OCI-LY1 (cell line): ENCODE measurements around the gene ORAI3.

Experiments used
- H2AFZ ChIP-seq: fragments of 200-600 bp; sonication (generic), shearing (Covaris generic); 2 replicates; pipeline ENCODE4 v1.6.0; 2014; ENCODE audit warnings: antibody characterized with exemption, mild to moderate bottlenecking, low read length
- H3F3A ChIP-seq: fragments of 200-600 bp; sonication (generic), shearing (Covaris generic); 2 replicates; pipeline ENCODE4 v1.6.0; 2014; ENCODE audit warnings: mild to moderate bottlenecking, antibody characterized with exemption, low read length, moderate library complexity; ENCODE audit not compliant: insufficient read depth
- H3K27ac ChIP-seq: fragments of 200-600 bp; sonication (generic); 2 replicates; pipeline ENCODE4 v1.5.1; 2014; ENCODE audit warnings: low read length, mixed run types, mild to moderate bottlenecking, low read depth; ENCODE audit not compliant: poor library complexity, severe bottlenecking
- H3K27me3 ChIP-seq: fragments of 200-600 bp; sonication (generic); 2 replicates; pipeline ENCODE4 v1.6.0; 2014; ENCODE audit warnings: antibody characterized with exemption, mild to moderate bottlenecking, low read length, moderate library complexity; ENCODE audit not compliant: insufficient read depth
- H3K36me3 ChIP-seq: fragments of 200-600 bp; sonication (generic); 2 replicates; pipeline ENCODE4 v1.6.1; 2014; ENCODE audit warnings: mild to moderate bottlenecking, antibody characterized with exemption, low read length, moderate library complexity, mixed read lengths; ENCODE audit not compliant: insufficient read depth
- H3K4me1 ChIP-seq: fragments of 200-600 bp; sonication (generic); 2 replicates; pipeline ENCODE4 v1.5.1; 2014; ENCODE audit warnings: mild to moderate bottlenecking, low read length, moderate library complexity; ENCODE audit not compliant: insufficient read depth, severe bottlenecking
- H3K4me2 ChIP-seq: fragments of 200-600 bp; sonication (generic), shearing (Covaris generic); 2 replicates; pipeline ENCODE4 v1.6.1; 2014; ENCODE audit warnings: low read length
- H3K4me3 ChIP-seq: fragments of 200-600 bp; sonication (generic); 2 replicates; pipeline ENCODE4 v1.5.1; 2014; ENCODE audit warnings: low read length, low read depth, mild to moderate bottlenecking, mixed read lengths; ENCODE audit not compliant: poor library complexity, severe bottlenecking
- H3K79me2 ChIP-seq: fragments of 200-600 bp; shearing (Covaris generic); 2 replicates; pipeline ENCODE4 v1.6.1; 2016; ENCODE audit warnings: mixed run types, low read length, mixed read lengths; ENCODE audit not compliant: insufficient read depth
- H3K9ac ChIP-seq: fragments of 200-600 bp; sonication (generic), shearing (Covaris generic); 2 replicates; pipeline ENCODE4 v1.6.1; 2014; ENCODE audit warnings: mild to moderate bottlenecking, low read length, mixed read lengths
- H3K9me2 ChIP-seq: fragments of 200-600 bp; sonication (generic), shearing (Covaris generic); 2 replicates; pipeline ENCODE4 v1.6.1; 2014; ENCODE audit warnings: low read depth, mild to moderate bottlenecking, low read length, mixed read lengths
- H3K9me3 ChIP-seq: fragments of 200-600 bp; shearing (Covaris generic); 2 replicates; pipeline ENCODE4 v1.6.1; 2014; ENCODE audit warnings: low read length, mixed read lengths
- H4K20me1 ChIP-seq: fragments of 200-600 bp; sonication (generic), shearing (Covaris generic); 2 replicates; pipeline ENCODE4 v1.6.0; 2016; ENCODE audit warnings: mild to moderate bottlenecking, low read length; ENCODE audit not compliant: insufficient read depth
- EZH2 ChIP-seq: fragments of 200-600 bp; sonication (generic), shearing (Covaris generic); IDR thresholded peaks from 2 replicates; pipeline ENCODE4 v1.8.0; 2017; ENCODE audit warnings: borderline replicate concordance, mixed run types, mild to moderate bottlenecking, antibody characterized with exemption, low read length, moderate library complexity, mixed read lengths
- TF ChIP-seq, protein P1 (sequence below): fragments of 200-600 bp; sonication (generic), shearing (Covaris generic); IDR thresholded peaks from 2 replicates; pipeline ENCODE4 v1.5.1; 2017; ENCODE audit warnings: mild to moderate bottlenecking, antibody characterized with exemption, low read length, moderate library complexity, mixed read lengths

The ORAI3 gene

DNA sequence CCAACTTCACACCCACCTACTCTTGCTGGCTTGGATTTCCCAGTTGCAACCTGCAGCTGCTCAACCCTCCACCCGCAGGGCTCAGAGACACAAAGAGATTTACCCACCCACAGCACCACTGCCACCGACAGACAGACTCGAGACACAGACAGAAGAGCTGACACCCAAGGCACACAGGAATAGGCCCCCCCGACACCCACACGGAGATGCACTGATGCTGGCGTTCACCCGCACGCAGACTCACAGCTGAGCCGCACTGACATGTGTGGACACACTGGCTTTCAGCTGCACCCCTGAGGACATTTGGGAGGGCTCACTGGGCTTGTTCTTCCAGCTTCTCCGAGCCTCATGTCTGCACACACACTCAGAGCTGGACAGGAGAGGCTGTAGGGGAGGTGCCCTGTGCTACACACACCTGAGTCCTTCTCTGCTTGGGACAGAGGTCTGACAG is 53.4 kb downstream of the ORAI3 start:
- no peaks in the 10 kb centered on the region for H3K79me2 ChIP-seq
- peaks cover 3% of the 10 kb centered on the region for H3K4me1 ChIP-seq
- H3K36me3 ChIP-seq: no peaks in the 10 kb centered on the region
- H3K9ac ChIP-seq: no peak overlapping the region
- H3K4me3 ChIP-seq: no peak overlapping the region
- H3K27ac ChIP-seq: no peak overlapping the region
- no peaks in the 10 kb centered on the region for H4K20me1 ChIP-seq
- H3F3A ChIP-seq: no peaks in the 10 kb centered on the region
- H3K27me3 ChIP-seq: 0 out of 2 replicates have a peak, but pooled peaks cover 6% of the 10 kb centered on the region
- H3K9me2 ChIP-seq: no peaks in the 10 kb centered on the region
- H2AFZ ChIP-seq: no peak overlapping the region
- H3K4me2 ChIP-seq: no peak overlapping the region
- H3K9me3 ChIP-seq: no peaks in the 10 kb centered on the region
- TF ChIP-seq EZH2: no peak
- TF ChIP-seq, protein P1, sequence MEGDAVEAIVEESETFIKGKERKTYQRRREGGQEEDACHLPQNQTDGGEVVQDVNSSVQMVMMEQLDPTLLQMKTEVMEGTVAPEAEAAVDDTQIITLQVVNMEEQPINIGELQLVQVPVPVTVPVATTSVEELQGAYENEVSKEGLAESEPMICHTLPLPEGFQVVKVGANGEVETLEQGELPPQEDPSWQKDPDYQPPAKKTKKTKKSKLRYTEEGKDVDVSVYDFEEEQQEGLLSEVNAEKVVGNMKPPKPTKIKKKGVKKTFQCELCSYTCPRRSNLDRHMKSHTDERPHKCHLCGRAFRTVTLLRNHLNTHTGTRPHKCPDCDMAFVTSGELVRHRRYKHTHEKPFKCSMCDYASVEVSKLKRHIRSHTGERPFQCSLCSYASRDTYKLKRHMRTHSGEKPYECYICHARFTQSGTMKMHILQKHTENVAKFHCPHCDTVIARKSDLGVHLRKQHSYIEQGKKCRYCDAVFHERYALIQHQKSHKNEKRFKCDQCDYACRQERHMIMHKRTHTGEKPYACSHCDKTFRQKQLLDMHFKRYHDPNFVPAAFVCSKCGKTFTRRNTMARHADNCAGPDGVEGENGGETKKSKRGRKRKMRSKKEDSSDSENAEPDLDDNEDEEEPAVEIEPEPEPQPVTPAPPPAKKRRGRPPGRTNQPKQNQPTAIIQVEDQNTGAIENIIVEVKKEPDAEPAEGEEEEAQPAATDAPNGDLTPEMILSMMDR: no peak

DNA sequence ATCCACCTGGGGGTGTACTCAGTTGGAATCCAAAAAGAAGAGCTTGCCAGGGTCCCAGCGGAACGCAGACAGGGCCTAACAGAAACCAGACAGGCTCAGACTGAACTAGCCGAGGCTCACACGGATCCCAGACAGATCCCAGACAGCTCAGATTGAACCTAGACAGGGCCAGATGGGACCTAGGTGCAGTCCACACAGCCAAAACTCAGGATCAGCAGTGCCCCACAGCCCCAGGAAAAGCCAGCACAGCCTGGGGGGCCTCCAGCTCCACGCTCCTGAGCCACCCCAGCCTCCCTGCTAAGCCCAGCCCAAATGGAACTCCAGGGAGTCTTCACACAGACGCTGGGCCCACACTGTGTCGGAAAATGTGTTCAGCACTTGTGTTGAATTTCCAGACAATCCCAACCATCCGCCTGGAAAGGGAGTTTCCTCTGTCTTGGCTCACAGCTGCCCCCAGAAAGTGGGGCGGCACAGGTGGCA is 54.0 kb downstream of the ORAI3 start:
- no peaks in the 10 kb centered on the region for H3K79me2 ChIP-seq
- 0 out of 2 replicates have a peak, but pooled peaks cover 6% of the 10 kb centered on the region for H3K27me3 ChIP-seq
- no peaks in the 10 kb centered on the region for H4K20me1 ChIP-seq
- H2AFZ ChIP-seq: no peak overlapping the region
- no peaks in the 10 kb centered on the region for H3K9me2 ChIP-seq
- H3K4me2 ChIP-seq: no peak overlapping the region
- no peaks in the 10 kb centered on the region for H3K4me1 ChIP-seq
- no peaks in the 10 kb centered on the region for H3K36me3 ChIP-seq
- no peak for TF ChIP-seq EZH2
- TF ChIP-seq, protein P1: no peak
- H3K4me3 ChIP-seq: no peak overlapping the region
- no peaks in the 10 kb centered on the region for H3K9me3 ChIP-seq
- no peak overlapping the region for H3K27ac ChIP-seq
- H3F3A ChIP-seq: no peaks in the 10 kb centered on the region
- H3K9ac ChIP-seq: no peak overlapping the region

DNA sequence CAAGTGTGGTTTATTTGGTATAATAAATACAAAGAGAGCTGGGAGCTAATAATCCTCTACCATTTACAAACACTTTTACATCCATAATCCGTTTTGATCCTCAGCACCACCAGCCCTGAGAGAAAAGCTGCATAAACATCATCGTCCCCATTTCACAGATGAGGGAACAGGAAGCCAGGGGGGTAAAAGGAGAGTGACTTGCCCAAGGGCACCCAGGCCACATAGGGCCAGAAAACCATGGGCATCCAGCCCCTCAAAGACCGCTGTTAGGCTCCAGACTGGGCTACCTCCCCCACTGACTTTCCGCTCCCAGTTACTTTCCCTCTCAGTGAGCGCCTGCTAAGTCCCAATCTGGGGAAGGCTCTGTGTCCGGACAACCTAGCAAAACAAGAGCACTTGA is 54.9 kb downstream of the ORAI3 start:
- H4K20me1 ChIP-seq: no peaks in the 10 kb centered on the region
- H3K36me3 ChIP-seq: no peaks in the 10 kb centered on the region
- H2AFZ ChIP-seq: no peak overlapping the region
- H3K27me3 ChIP-seq: 0 out of 2 replicates have a peak, but pooled peaks cover 6% of the 10 kb centered on the region
- no peak overlapping the region for H3K9ac ChIP-seq
- H3K4me3 ChIP-seq: no peak overlapping the region
- no peaks in the 10 kb centered on the region for H3K9me3 ChIP-seq
- H3K9me2 ChIP-seq: no peaks in the 10 kb centered on the region
- no peak for TF ChIP-seq EZH2
- TF ChIP-seq, protein P1: no peak
- H3K4me1 ChIP-seq: no peaks in the 10 kb centered on the region
- no peaks in the 10 kb centered on the region for H3F3A ChIP-seq
- H3K4me2 ChIP-seq: no peak overlapping the region
- no peaks in the 10 kb centered on the region for H3K79me2 ChIP-seq
- no peak overlapping the region for H3K27ac ChIP-seq
